PC-3 (cell line): Measurements from ENCODE around the gene LCN6.

Source experiments
- EZH2 ChIP-seq: fragments of 300-600 bp; sonication (generic); IDR thresholded peaks from one replicate; pipeline ENCODE4 v1.6.1; 2017; ENCODE audit warnings: antibody characterized with exemption, mild to moderate bottlenecking, low read length; ENCODE audit not compliant: unreplicated experiment
- EZH2phosphoT487 ChIP-seq: fragments of 300-600 bp; sonication (generic); IDR thresholded peaks from 2 replicates; pipeline ENCODE4 v1.6.1; 2018; ENCODE audit warnings: mild to moderate bottlenecking, antibody characterized with exemption, low read length, borderline replicate concordance
- TF ChIP-seq, protein P1 (sequence below): fragments of 300-600 bp; sonication (generic); conservative IDR thresholded peaks from 2 replicates; pipeline ENCODE4 v1.5.1; 2017; ENCODE audit warnings: antibody characterized with exemption, low read depth, mild to moderate bottlenecking, low read length

GRCh38 chr9:136696502-136696901, 51.8 kb downstream of the LCN6 start:
- TF ChIP-seq, protein P1, sequence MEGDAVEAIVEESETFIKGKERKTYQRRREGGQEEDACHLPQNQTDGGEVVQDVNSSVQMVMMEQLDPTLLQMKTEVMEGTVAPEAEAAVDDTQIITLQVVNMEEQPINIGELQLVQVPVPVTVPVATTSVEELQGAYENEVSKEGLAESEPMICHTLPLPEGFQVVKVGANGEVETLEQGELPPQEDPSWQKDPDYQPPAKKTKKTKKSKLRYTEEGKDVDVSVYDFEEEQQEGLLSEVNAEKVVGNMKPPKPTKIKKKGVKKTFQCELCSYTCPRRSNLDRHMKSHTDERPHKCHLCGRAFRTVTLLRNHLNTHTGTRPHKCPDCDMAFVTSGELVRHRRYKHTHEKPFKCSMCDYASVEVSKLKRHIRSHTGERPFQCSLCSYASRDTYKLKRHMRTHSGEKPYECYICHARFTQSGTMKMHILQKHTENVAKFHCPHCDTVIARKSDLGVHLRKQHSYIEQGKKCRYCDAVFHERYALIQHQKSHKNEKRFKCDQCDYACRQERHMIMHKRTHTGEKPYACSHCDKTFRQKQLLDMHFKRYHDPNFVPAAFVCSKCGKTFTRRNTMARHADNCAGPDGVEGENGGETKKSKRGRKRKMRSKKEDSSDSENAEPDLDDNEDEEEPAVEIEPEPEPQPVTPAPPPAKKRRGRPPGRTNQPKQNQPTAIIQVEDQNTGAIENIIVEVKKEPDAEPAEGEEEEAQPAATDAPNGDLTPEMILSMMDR, result no peak
- no peak for TF ChIP-seq EZH2phosphoT487
- no peak for TF ChIP-seq EZH2
